K562 (cell line): ENCODE results near the gene ART1. TPM values are rescaled to one million over a fixed set of nuclear protein-coding genes. Genes with fewer than 3 reads are reported as not detected.

Source experiments
- ATAC-seq: fragments of 200-7000 bp; cut with Tn5 transposase; 3 replicates; pipeline ENCODE4 v1.9.1; 2020; ENCODE audit warnings: moderate library complexity
- BruUV-seq: library from RNA; stranded (reverse); fragments of 400-500 nt; replicated peaks from 2 replicates; lab custom pipeline; 2021; lab: Mats Ljungman, UMichigan
- CTCF ChIA-PET: fragments of 300-600 bp; formaldehyde crosslinking; extraction: SDS; loops from one replicate; lab custom pipeline; 2021; ENCODE audit warnings: low intra/inter-chr PET ratio; lab: Yijun Ruan, JAX
- POLR2A ChIA-PET: fragments of 300-600, 350-650 bp; sonication (Branson Sonifier 250); formaldehyde crosslinking; extraction: SDS; loops from one replicate; lab custom pipeline; 2021; ENCODE audit warnings: antibody characterized with exemption, inconsistent platforms; lab: Yijun Ruan, JAX
- DNase-seq, 4 experiments: peaks; one replicate each; pipeline versions ENCODE4 v3.0.0 to v3.0.0-alpha.2; 2011 to 2018; ENCODE audit warnings: low spot score in 3 of 4, mixed read lengths in 3 of 4; ENCODE audit errors: extremely low read depth in 1 of 4
- FAIRE-seq: peaks from 2 replicates; lab custom pipeline; 2011; peaks lifted over from hg19 to GRCh38; lab: Jason Lieb, UNC
- H2AFZ ChIP-seq: 2 replicates; pipeline ENCODE4 v1.6.0; 2011; ENCODE audit warnings: low read depth, low read length, control low read depth, inconsistent platforms
- H3K27ac ChIP-seq: fragments of 200-600 bp; 3 replicates; pipeline ENCODE4 v1.8.0; 2011; ENCODE audit warnings: low read depth, mild to moderate bottlenecking, control low read depth, inconsistent platforms, low read length, moderate library complexity, mixed read lengths; ENCODE audit errors: extremely low read depth
- H3K27me3 ChIP-seq, 2 experiments: fragments of 300-600 bp in 1 of 2; 2 replicates in 1 of 2; 3 replicates in 1 of 2; pipeline versions ENCODE4 v1.6.0 to v1.8.0; 2011; ENCODE audit warnings: inconsistent platforms in 2 of 2, low read length in 2 of 2, mild to moderate bottlenecking in 1 of 2, mixed read lengths in 1 of 2, moderate library complexity in 1 of 2; ENCODE audit not compliant: control insufficient read depth in 2 of 2, insufficient read depth in 2 of 2
- H3K36me3 ChIP-seq: fragments of 300-600 bp; 3 replicates; pipeline ENCODE4 v1.8.0; 2011; ENCODE audit warnings: mild to moderate bottlenecking, low read length, inconsistent platforms; ENCODE audit not compliant: control insufficient read depth, insufficient read depth
- H3K4me1 ChIP-seq, 2 experiments: fragments of 200-600 bp in 1 of 2; replicated peaks in 1 of 2; 2 replicates in 1 of 2; 3 replicates in 1 of 2; pipeline versions ENCODE4 v1.5.1 to v1.8.0; 2011; ENCODE audit warnings: inconsistent platforms in 2 of 2, low read length in 2 of 2, mild to moderate bottlenecking in 1 of 2, mixed read lengths in 1 of 2, moderate library complexity in 1 of 2; ENCODE audit not compliant: control insufficient read depth in 2 of 2, insufficient read depth in 2 of 2
- H3K4me2 ChIP-seq: 2 replicates; pipeline ENCODE4 v1.6.1; 2011; ENCODE audit warnings: low read length, control low read depth, inconsistent platforms, mixed read lengths; ENCODE audit not compliant: insufficient read depth
- H3K4me3 ChIP-seq: fragments of 200-600 bp; sonication (generic), shearing (Covaris generic); 2 replicates; pipeline ENCODE4 v1.5.1; 2016; ENCODE audit warnings: control low read depth, inconsistent platforms
- H3K79me2 ChIP-seq: fragments of 200-600 bp; 3 replicates; pipeline ENCODE4 v1.8.0; 2011; ENCODE audit warnings: low read length, inconsistent platforms; ENCODE audit not compliant: control insufficient read depth, insufficient read depth
- H3K9ac ChIP-seq, 2 experiments: 2 replicates each; pipeline versions ENCODE4 v1.6.0 to v1.6.1; 2011; ENCODE audit warnings: low read depth in 2 of 2, low read length in 2 of 2, control low read depth in 1 of 2, inconsistent platforms in 1 of 2, mild to moderate bottlenecking in 1 of 2, mixed read lengths in 1 of 2; ENCODE audit not compliant: insufficient read depth in 1 of 2
- H3K9me1 ChIP-seq: one replicate; pipeline ENCODE4 v1.6.0; 2011; ENCODE audit warnings: inconsistent platforms, mild to moderate bottlenecking, low read length, moderate library complexity; ENCODE audit not compliant: control insufficient read depth, insufficient read depth
- H3K9me3 ChIP-seq: replicated peaks from 2 replicates; pipeline ENCODE4 v1.5.1; 2011; ENCODE audit warnings: low read depth, low read length, inconsistent platforms; ENCODE audit not compliant: control insufficient read depth, insufficient read depth
- H4K20me1 ChIP-seq: replicated peaks from 2 replicates; pipeline ENCODE4 v1.6.1; 2011; ENCODE audit warnings: low read length, inconsistent platforms, mixed read lengths; ENCODE audit not compliant: control insufficient read depth, insufficient read depth
- HMG20B ChIP-seq: fragments of 250-450 bp; sonication (Bioruptor Pico); IDR thresholded peaks from 2 replicates; pipeline ENCODE4 v1.5.0; 2021; ENCODE audit warnings: mild to moderate bottlenecking
- NFIC ChIP-seq: fragments of 450-650 bp; IDR thresholded peaks from 2 replicates; pipeline ENCODE4 v1.6.1; 2017; ENCODE audit warnings: mild to moderate bottlenecking, inconsistent platforms
- POLR2A ChIP-seq: fragments of 450-650 bp; conservative IDR thresholded peaks from 2 replicates; pipeline ENCODE4 v1.6.1; 2016
- RAD21 ChIP-seq, 2 experiments: fragments of 250-450 bp in 1 of 2; fragments of 450-650 bp in 1 of 2; sonication (Bioruptor Pico) in 1 of 2; formaldehyde crosslinking in 1 of 2; IDR thresholded peaks in 1 of 2; conservative IDR thresholded peaks in 1 of 2; 2 replicates each; pipeline versions ENCODE4 v1.4.0 to v1.8.0; 2020 to 2022; ENCODE audit warnings: mild to moderate bottlenecking in 2 of 2, moderate library complexity in 1 of 2
- SPI1 ChIP-seq: IDR thresholded peaks from 2 replicates; pipeline ENCODE4 v1.6.1; 2011; ENCODE audit warnings: low read depth, low read length, control low read depth, borderline replicate concordance
- ZNF263 ChIP-seq: sonication (generic); formaldehyde crosslinking; IDR thresholded peaks from 2 replicates; pipeline ENCODE4 v1.8.0; 2022; ENCODE audit warnings: mild to moderate bottlenecking, missing genetic modification reagents, borderline replicate concordance
- WGBS: fragments of 100-300 bp; shearing (Covaris generic); methylation state at CpG from one replicate; pipeline ENCODE4 v1.1.6; 2016; ENCODE audit warnings: low coverage, mixed read lengths; ENCODE audit not compliant: insufficient coverage; ENCODE audit errors: missing lambda C conversion rate; 5-methylcytosine and 5-hydroxymethylcytosine counted together
- in situ Hi-C: fragments of 300-500 bp; cut with MboI; formaldehyde crosslinking; loops from 4 replicates; pipeline ENCODE4 v1.15.0; 2018; ENCODE audit warnings: inconsistent platforms, mixed read lengths
- intact Hi-C: fragments of 100-400 bp; cut with micrococcal nuclease; formaldehyde crosslinking; loops from 2 replicates; pipeline ENCODE4 v1.14.2; 2022
- polyA plus RNA-seq, 8 experiments: library from polyadenylated mRNA; depleted of rRNA in 4 of 8; stranded (reverse) in 5 of 8; unstranded in 3 of 8; fragments of >200 nt; fragmentation: Nextera tagmentation in 2 of 8; fragmentation: Illumina TruSeq in 1 of 8; extraction: Ambion mirVana in 2 of 8; extraction: Trizol in 1 of 8; gene quantifications; 2 replicates each; pipeline versions ENCODE4 v1.2.1 to v1.2.3, GENCODE V29; 2011 to 2014; ENCODE audit warnings: inconsistent platforms in 1 of 8, missing spikeins in 1 of 8
- total RNA-seq, 7 experiments: library from RNA; depleted of rRNA in 6 of 7; stranded (reverse); fragments of >200 nt in 6 of 7; fragmentation: Illumina TruSeq in 2 of 7; extraction: Trizol in 2 of 7; gene quantifications; 2 replicates each; pipeline versions ENCODE4 v1.2.1 to v1.2.3, GENCODE V29; 2011 to 2021; ENCODE audit warnings: low replicate concordance in 1 of 7
- TF ChIP-seq, protein P1 (sequence below), 3 experiments: IDR thresholded peaks in 2 of 3; conservative IDR thresholded peaks in 1 of 3; 2 replicates each; pipeline ENCODE4 v1.5.1; 2011 to 2012; ENCODE audit warnings: low read length in 3 of 3, mild to moderate bottlenecking in 3 of 3, control low read depth in 2 of 3, improper control_type of control experiment in 1 of 3, inconsistent platforms in 1 of 3, low read depth in 1 of 3, mixed read lengths in 1 of 3, moderate library complexity in 1 of 3; ENCODE audit not compliant: insufficient read depth in 2 of 3
- TF ChIP-seq, protein P2 (sequence below), 2 experiments: fragments of 450-650 bp; formaldehyde crosslinking in 1 of 2; IDR thresholded peaks; 2 replicates each; pipeline versions ENCODE4 v1.4.0 to v1.6.1; 2014 to 2020; ENCODE audit warnings: mild to moderate bottlenecking in 2 of 2, borderline replicate concordance in 1 of 2, low read depth in 1 of 2

Gene ART1
- total and polyA plus RNA-seq, 9 of the 15 experiments (the other 6 are each of a cell fraction or from before 2014, with no cell fraction given): not detected

DNA sequence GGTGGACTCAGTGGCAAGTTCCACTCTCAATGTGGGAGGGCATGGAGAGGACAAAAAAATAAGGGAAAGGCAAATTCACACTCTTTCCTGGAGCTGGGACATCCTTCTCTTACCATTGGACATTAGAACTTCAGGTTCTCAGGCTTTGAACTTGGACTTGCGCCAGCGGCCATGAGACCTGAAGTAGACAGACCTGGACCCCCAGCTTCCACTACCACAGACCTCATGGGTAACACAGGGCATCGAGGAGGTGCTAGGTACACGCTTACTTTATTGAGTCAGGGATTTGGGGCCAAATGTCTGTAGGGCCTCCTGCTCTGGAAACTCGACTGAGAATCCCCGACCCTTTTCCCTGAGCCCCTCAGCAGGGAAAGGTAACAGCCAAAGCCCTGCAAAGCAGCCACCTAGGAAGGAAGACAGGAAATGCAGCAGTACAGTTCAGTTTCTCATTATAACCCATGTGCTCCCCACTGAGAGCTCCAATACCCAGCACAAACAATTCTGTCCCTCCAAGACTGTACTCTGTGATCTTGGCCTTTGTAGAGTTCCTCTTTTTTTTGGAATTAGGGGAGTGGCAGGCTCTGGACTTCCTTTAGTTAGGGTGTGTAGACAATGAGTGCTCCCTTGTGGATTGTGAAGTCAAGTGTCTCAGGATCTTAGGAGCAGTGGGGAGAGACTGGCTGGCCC is 20.6 kb downstream of the ART1 start:
- CTCF ChIA-PET: no interaction called here
- DNase-seq (no peak), ATAC-seq (peak; percentile 33; the same call in 2 of the 3 replicates), FAIRE-seq (no peak)
- Histone ChIP-seq H3K9me3 (no peaks in the 10 kb centered on the region), H3K4me1 (peaks cover 0 to 16% of the 10 kb centered on the region in 2 experiments; a peak in 2 of 5 replicates), H3K79me2 (no peaks in the 10 kb centered on the region), H3K27me3 (peaks cover 2 to 5% of the 10 kb centered on the region in 2 experiments; a peak in 3 of 5 replicates), H3K4me2 (no peak overlapping the region), H3K9me1 (no peaks in the 10 kb centered on the region), H4K20me1 (peaks cover 5% of the 10 kb centered on the region; the same call in 1 of the 2 replicates), H3K4me3 (no peak overlapping the region), H3K9ac (peak overlapping the region in 1 of 2 experiments; percentile 24; a peak in 2 of 4 replicates), H3K27ac (no peak overlapping the region), H3K36me3 (peaks cover 19% of the 10 kb centered on the region; the same call in 1 of the 3 replicates), H2AFZ (no peak overlapping the region)
- intact Hi-C loops: no loop called here
- no TSS peak for BruUV-seq
- 80% methylated on average over 5 of the region's 6 CpGs for WGBS
- POLR2A ChIA-PET: no interaction called here
- in situ Hi-C loops: no loop called here
- TF ChIP-seq, protein P1, sequence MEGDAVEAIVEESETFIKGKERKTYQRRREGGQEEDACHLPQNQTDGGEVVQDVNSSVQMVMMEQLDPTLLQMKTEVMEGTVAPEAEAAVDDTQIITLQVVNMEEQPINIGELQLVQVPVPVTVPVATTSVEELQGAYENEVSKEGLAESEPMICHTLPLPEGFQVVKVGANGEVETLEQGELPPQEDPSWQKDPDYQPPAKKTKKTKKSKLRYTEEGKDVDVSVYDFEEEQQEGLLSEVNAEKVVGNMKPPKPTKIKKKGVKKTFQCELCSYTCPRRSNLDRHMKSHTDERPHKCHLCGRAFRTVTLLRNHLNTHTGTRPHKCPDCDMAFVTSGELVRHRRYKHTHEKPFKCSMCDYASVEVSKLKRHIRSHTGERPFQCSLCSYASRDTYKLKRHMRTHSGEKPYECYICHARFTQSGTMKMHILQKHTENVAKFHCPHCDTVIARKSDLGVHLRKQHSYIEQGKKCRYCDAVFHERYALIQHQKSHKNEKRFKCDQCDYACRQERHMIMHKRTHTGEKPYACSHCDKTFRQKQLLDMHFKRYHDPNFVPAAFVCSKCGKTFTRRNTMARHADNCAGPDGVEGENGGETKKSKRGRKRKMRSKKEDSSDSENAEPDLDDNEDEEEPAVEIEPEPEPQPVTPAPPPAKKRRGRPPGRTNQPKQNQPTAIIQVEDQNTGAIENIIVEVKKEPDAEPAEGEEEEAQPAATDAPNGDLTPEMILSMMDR (IDR thresholded peaks at IDR 0.05 in 2 of 3, conservative IDR thresholded peaks at IDR 0.05 in 1 of 3; ENCODE audit: insufficient read depth in 2 of 3, low read depth in 1 of 3, low read length in 3 of 3): peak in 1 of 3 experiments; percentile 51; a peak in 2 of 6 replicates
- TF ChIP-seq, protein P2, sequence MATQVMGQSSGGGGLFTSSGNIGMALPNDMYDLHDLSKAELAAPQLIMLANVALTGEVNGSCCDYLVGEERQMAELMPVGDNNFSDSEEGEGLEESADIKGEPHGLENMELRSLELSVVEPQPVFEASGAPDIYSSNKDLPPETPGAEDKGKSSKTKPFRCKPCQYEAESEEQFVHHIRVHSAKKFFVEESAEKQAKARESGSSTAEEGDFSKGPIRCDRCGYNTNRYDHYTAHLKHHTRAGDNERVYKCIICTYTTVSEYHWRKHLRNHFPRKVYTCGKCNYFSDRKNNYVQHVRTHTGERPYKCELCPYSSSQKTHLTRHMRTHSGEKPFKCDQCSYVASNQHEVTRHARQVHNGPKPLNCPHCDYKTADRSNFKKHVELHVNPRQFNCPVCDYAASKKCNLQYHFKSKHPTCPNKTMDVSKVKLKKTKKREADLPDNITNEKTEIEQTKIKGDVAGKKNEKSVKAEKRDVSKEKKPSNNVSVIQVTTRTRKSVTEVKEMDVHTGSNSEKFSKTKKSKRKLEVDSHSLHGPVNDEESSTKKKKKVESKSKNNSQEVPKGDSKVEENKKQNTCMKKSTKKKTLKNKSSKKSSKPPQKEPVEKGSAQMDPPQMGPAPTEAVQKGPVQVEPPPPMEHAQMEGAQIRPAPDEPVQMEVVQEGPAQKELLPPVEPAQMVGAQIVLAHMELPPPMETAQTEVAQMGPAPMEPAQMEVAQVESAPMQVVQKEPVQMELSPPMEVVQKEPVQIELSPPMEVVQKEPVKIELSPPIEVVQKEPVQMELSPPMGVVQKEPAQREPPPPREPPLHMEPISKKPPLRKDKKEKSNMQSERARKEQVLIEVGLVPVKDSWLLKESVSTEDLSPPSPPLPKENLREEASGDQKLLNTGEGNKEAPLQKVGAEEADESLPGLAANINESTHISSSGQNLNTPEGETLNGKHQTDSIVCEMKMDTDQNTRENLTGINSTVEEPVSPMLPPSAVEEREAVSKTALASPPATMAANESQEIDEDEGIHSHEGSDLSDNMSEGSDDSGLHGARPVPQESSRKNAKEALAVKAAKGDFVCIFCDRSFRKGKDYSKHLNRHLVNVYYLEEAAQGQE (IDR thresholded peaks at IDR 0.05; ENCODE audit: borderline replicate concordance): peak; percentile 54; the same call in 1 of the 2 replicates
- TF ChIP-seq, protein P2 (CRISPR knock-in tag; IDR thresholded peaks at IDR 0.05; ENCODE audit: low read depth): no peak
- TF ChIP-seq ZNF263 (CRISPR knock-in tag): peak; percentile 57; the same call in 1 of the 2 replicates
- peak; percentile 41; the same call in 1 of the 2 replicates for TF ChIP-seq NFIC
- no peak for TF ChIP-seq POLR2A
- TF ChIP-seq HMG20B: no peak
- TF ChIP-seq RAD21 (CRISPR knock-in tag; conservative IDR thresholded peaks at IDR 0.05 in 1 of 2, IDR thresholded peaks at IDR 0.05 in 1 of 2): peak; percentile 45 to 48
- TF ChIP-seq SPI1: peak; percentile 97
